ENCODE measurements around the gene CADM1.

Gene CADM1

GRCh38 chr11:115234794-115235193 lies 269.4 kb downstream of the CADM1 start:
- no peak for DNase-seq

- DNase-seq: peak; percentile 95
Observed at GRCh38 chr11:115226556-115226955, 277.7 kb downstream of the CADM1 start.

GRCh38 chr11:115224551-115224950 lies 279.7 kb downstream of the CADM1 start:
- DNase-seq: no peak

GRCh38 chr11:115222863-115223530 lies 281.2 kb downstream of the CADM1 start:
- no peak for DNase-seq

GRCh38 chr11:115222218-115222862 lies 281.9 kb downstream of the CADM1 start:
- DNase-seq: peak; percentile 60

- DNase-seq: no peak
Observed at GRCh38 chr11:115221461-115222069, 282.6 kb downstream of the CADM1 start.

- DNase-seq: no peak
Observed at GRCh38 chr11:115220911-115221310, 283.3 kb downstream of the CADM1 start.

GRCh38 chr11:115220423-115220822 lies 283.8 kb downstream of the CADM1 start:
- no peak for DNase-seq

GRCh38 chr11:115219376-115219775 lies 284.8 kb downstream of the CADM1 start:
- DNase-seq: no peak

GRCh38 chr11:115217726-115218311 lies 286.4 kb downstream of the CADM1 start:
- DNase-seq: no peak

- DNase-seq: no peak
Observed at GRCh38 chr11:115215694-115216617, 288.3 kb downstream of the CADM1 start.

- no peak for DNase-seq
Observed at GRCh38 chr11:115214644-115215234, 289.5 kb downstream of the CADM1 start.

GRCh38 chr11:115213007-115213406 lies 291.2 kb downstream of the CADM1 start:
- DNase-seq: no peak

- no peak for DNase-seq
Observed at GRCh38 chr11:115208808-115209259, 295.4 kb downstream of the CADM1 start.

- no peak for DNase-seq
Observed at GRCh38 chr11:115207916-115208315, 296.3 kb downstream of the CADM1 start.

- no peak for DNase-seq
Observed at GRCh38 chr11:115207166-115207591, 297.0 kb downstream of the CADM1 start.

- DNase-seq: no peak
Observed at GRCh38 chr11:115206365-115207022, 297.7 kb downstream of the CADM1 start.

- no peak for DNase-seq
Observed at GRCh38 chr11:115202900-115203552, 301.2 kb downstream of the CADM1 start.

GRCh38 chr11:115202074-115202473 lies 302.1 kb downstream of the CADM1 start:
- DNase-seq: no peak

GRCh38 chr11:115201111-115201792 lies 303.0 kb downstream of the CADM1 start:
- DNase-seq: no peak

All from islet precursor cell (in vitro differentiated cells).